IPS DF 6.9 (cell line): Measurements from ENCODE around the gene ASCC1.

Experiments
- DNase-seq: peaks from one replicate; pipeline ENCODE4 v3.0.0-alpha.2; 2013; ENCODE audit warnings: low read depth, low spot score
- H3K27ac ChIP-seq: one replicate; pipeline ENCODE4 v1.5.1; 2013; ENCODE audit warnings: low read length, control low read depth
- H3K27me3 ChIP-seq: 2 replicates; pipeline ENCODE4 v1.6.1; 2013; ENCODE audit warnings: mild to moderate bottlenecking, low read length; ENCODE audit not compliant: control insufficient read depth, insufficient read depth
- H3K36me3 ChIP-seq: 2 replicates; pipeline ENCODE4 v1.6.1; 2013; ENCODE audit warnings: low read length; ENCODE audit not compliant: control insufficient read depth, insufficient read depth
- H3K4me1 ChIP-seq: 2 replicates; pipeline ENCODE4 v1.6.1; 2013; ENCODE audit warnings: low read length; ENCODE audit not compliant: control insufficient read depth, insufficient read depth
- H3K4me3 ChIP-seq: 2 replicates; pipeline ENCODE4 v1.5.1; 2013; ENCODE audit warnings: mild to moderate bottlenecking, low read length
- H3K9me3 ChIP-seq: 2 replicates; pipeline ENCODE4 v1.6.1; 2013; ENCODE audit warnings: low read length, inconsistent platforms; ENCODE audit not compliant: control insufficient read depth, insufficient read depth
- WGBS: extraction: QIAGEN DNeasy Blood & Tissue Kit; methylation state at CpG from one replicate; pipeline ENCODE4 v1.1.7; 2013; ENCODE audit warnings: mixed read lengths, missing lambda C conversion rate; ENCODE audit not compliant: insufficient read length, insufficient coverage; 5-methylcytosine and 5-hydroxymethylcytosine counted together

Gene ASCC1, protein sequence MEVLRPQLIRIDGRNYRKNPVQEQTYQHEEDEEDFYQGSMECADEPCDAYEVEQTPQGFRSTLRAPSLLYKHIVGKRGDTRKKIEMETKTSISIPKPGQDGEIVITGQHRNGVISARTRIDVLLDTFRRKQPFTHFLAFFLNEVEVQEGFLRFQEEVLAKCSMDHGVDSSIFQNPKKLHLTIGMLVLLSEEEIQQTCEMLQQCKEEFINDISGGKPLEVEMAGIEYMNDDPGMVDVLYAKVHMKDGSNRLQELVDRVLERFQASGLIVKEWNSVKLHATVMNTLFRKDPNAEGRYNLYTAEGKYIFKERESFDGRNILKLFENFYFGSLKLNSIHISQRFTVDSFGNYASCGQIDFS

DNA sequence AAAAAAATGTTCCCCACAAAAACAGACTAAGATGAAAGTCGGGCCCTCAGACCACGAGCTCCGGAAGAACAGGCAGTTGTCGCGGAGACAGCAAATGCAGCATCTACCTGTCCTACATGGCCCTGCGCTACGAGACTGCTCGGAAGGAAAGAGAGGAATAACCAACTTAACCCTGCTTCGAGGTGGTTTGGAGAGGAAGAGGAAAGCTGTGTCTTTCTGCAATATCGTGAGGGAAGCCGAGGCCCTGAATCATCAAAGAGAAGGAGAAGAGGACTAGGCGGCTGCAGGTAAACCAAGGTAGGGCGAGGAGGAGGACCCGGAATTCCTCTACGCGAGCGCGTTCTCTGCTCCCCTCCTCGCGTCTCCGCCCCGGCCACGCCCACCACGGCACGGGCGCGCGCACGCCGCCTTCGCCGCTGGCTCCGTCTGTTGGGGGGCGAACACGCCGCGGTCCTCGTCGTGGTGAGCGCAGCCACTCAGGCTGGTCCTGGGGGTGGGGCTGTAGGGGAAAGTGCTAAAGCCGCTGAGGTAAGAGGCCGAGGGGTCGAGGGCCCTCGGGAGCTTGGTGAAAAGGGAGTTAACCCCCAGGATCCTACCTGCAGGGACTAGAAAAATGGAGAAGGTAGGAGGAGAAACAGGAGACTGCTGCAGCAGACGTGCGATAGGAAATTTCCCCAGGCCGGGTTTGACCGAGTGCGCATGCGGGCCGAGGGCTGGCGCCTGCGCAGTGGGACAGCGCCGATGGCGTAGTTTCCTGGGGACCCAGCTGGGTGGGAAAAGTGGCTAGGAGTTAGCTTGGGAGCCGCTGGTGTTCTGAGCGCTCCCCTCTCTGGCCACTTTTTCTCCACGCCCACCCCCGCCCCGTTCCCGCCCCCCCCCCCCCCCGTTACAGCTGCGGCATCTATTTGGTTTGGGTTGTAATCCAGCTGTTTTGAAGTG, at the start of gene ASCC1, which contains the start of gene ANAPC16:
TSS of gene ASCC1 (minus strand) at position 666 of the 939 bp plus-strand sequence. CDS start 2,978 bp downstream, outside the sequence.
TSS of gene ANAPC16 (plus strand) at position 402 of the 939 bp plus-strand sequence. CDS start 7,903 bp downstream, outside the sequence.
- Histone ChIP-seq H3K27me3 (no peaks in the 10 kb centered on the region), H3K9me3 (no peaks in the 10 kb centered on the region), H3K4me3 (peak within 1 kb of the TSS; percentile 88; the same call in 1 of the 2 replicates), H3K27ac (no peak within 1 kb of the TSS), H3K4me1 (no peaks in the 10 kb centered on the region), H3K36me3 (no peaks in the 10 kb centered on the region)
- WGBS: no CpG with 5 or more reads among the region's 64 CpGs
- peak; percentile 83 for DNase-seq

DNA sequence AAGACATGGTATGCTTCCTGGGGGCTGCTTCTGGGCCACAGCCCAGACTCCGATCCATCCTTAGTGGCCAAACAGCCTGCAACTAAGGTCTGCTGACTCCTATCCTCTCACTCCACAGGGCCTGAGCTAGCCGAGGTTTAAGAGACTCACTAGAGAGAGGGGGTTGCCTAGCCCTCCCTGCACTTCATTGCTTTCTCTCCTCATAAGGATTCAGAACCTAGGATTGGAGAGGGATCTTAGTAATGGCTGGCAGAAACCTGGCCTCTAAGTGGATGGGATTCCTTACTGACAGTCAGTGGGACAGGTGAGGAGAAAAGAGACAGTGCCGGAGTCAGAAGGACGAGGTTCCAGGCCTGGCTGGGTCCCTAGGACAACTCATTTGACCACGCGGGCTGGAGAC, 49.4 kb upstream of the ASCC1 start:
- no peak for DNase-seq
- no peaks in the 10 kb centered on the region for H3K27me3 ChIP-seq
- no peak overlapping the region for H3K27ac ChIP-seq
- no peaks in the 10 kb centered on the region for H3K36me3 ChIP-seq
- no CpG with 5 or more reads among the region's 6 CpGs for WGBS
- H3K9me3 ChIP-seq: no peaks in the 10 kb centered on the region
- no peaks in the 10 kb centered on the region; the same call in 1 of the 2 replicates for H3K4me1 ChIP-seq
- H3K4me3 ChIP-seq: no peak overlapping the region

DNA sequence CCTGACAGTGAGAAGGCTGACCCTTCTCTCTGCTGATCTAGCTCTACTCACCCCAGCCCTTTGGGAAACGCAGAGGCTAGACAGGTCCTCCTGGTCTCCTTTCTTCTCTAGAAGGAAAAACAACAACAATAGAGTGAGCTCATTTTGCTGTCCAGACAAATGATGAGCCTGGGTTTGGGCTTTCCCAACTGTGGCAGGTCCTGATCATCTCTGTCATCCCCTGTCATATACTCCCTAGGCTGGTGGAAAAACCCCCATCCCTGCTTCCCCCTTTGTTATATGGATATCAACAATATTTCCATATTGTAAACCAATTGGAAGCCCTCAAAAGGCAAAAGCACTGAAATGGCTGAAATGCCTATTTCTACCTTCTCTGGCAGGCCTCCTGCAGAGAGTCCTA, 48.5 kb upstream of the ASCC1 start:
- DNase-seq: no peak
- no peak overlapping the region for H3K27ac ChIP-seq
- H3K27me3 ChIP-seq: no peaks in the 10 kb centered on the region
- no peaks in the 10 kb centered on the region for H3K9me3 ChIP-seq
- no peaks in the 10 kb centered on the region for H3K36me3 ChIP-seq
- no CpG with 5 or more reads among the region's 1 CpG for WGBS
- H3K4me1 ChIP-seq: peaks cover 6% of the 10 kb centered on the region
- H3K4me3 ChIP-seq: no peak overlapping the region

DNA sequence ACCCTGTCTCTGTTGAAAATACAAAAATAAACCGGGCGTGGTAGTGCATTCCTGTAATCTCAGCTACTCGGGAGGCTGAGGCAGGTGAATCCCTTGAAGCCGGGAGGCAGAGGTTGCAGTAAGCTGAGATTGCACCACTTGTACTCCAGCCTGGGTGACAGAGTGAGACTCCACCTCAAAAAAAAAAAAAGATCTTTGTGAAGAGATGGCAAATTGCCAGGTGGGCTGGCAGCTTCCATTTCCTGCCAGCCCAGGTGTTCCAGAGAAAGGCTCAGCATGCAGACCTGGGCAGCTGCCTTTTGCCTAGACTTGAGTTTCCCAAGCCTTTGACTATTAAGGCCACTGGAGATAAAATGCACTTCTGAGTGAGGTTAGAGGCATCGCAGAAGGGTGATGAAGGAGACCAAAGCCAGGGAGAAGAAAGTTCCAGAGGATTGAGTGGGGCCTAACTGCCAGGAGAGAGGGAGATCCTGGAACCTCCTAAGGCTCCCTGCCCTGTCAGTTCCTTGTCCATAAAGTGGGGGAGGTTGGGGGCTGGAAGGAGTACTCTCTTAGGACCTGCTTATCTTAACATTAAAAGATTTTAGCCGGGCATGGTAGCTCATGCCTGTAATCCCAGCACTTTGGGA, 47.7 kb upstream of the ASCC1 start:
- no peaks in the 10 kb centered on the region for H3K9me3 ChIP-seq
- H3K36me3 ChIP-seq: no peaks in the 10 kb centered on the region
- H3K4me1 ChIP-seq: peaks cover 6% of the 10 kb centered on the region
- H3K27ac ChIP-seq: no peak overlapping the region
- H3K27me3 ChIP-seq: no peaks in the 10 kb centered on the region
- no peak overlapping the region for H3K4me3 ChIP-seq
- WGBS: no CpG with 5 or more reads among the region's 6 CpGs
- DNase-seq: no peak

DNA sequence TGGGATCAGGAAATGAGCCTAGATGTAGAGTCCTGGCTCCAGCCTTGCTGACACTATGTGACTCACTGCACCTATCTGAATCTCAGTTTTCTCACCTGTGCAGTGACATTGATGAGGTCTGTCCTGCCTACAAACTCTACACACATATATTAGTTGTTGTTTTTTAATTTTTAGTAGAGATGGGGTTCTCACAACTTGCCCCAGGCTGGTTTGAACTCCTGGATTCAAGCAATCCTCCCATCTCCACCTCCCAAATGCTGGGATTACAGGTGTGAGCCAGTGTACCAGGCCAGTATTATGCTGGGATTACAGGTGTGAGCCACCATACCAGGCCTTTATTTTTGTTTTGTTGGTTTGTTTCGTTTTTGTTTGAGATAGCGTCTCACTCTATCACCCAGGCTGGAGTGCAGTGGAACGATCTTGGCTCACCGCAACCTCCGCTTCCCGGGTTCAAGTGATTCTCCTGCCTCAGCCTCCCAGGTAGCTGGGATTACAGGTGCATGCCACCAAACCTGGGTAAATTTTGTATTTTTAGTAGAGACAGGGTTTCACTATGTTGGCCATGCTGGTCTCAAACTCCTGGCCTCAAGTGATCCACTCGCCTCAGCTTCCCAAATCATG, 45.8 kb upstream of the ASCC1 start:
- no peaks in the 10 kb centered on the region for H3K27me3 ChIP-seq
- no peak overlapping the region for H3K27ac ChIP-seq
- no CpG with 5 or more reads among the region's 7 CpGs for WGBS
- H3K36me3 ChIP-seq: no peaks in the 10 kb centered on the region
- no peak for DNase-seq
- peaks cover 6% of the 10 kb centered on the region for H3K4me1 ChIP-seq
- H3K4me3 ChIP-seq: no peak overlapping the region
- H3K9me3 ChIP-seq: no peaks in the 10 kb centered on the region

DNA sequence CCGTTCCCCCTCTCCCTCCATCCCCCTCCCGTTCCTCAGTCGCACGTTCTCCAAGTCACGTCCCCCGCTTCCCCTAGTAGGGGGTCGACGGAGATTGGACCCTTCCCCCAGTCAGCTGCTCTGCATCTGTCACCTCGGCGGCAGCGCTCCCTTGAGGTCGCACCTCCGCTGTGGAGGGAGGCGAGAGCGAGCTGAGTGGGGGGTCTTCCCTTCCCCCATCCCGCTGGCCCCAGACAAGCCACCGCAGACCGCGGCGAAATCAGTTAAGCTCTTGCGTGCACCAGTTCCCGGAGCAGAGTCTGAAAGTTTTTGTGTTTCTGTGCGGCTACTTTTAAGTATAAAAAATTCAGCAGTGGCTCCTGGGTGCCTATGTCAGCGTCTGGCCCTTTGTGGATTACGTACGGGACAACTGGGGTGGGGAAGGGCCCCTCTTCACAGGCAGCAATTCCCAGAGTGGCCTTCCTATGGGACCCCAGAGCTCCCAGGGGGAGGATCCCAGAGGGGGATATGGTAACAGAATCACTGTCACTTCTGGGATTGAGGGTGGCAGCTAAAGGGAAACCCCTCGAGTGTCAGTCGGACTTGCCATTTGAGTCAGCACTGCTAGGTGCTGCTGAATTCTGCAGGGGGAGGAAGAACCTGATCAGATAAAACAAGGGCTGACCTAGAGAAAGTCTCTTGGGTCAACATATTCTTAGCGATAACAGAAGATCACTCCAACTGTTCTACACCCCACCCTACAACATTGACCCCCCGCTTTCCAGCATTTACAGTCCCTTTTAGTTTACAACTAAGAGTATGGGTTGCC, 45.1 kb upstream of the ASCC1 start:
- DNase-seq: peak; percentile 92
- no peaks in the 10 kb centered on the region for H3K27me3 ChIP-seq
- no peaks in the 10 kb centered on the region for H3K9me3 ChIP-seq
- H3K4me3 ChIP-seq: peak overlapping the region; percentile 18; the same call in 1 of the 2 replicates
- WGBS: no CpG with 5 or more reads among the region's 30 CpGs
- no peak overlapping the region for H3K27ac ChIP-seq
- H3K36me3 ChIP-seq: no peaks in the 10 kb centered on the region
- peaks cover 6% of the 10 kb centered on the region for H3K4me1 ChIP-seq

DNA sequence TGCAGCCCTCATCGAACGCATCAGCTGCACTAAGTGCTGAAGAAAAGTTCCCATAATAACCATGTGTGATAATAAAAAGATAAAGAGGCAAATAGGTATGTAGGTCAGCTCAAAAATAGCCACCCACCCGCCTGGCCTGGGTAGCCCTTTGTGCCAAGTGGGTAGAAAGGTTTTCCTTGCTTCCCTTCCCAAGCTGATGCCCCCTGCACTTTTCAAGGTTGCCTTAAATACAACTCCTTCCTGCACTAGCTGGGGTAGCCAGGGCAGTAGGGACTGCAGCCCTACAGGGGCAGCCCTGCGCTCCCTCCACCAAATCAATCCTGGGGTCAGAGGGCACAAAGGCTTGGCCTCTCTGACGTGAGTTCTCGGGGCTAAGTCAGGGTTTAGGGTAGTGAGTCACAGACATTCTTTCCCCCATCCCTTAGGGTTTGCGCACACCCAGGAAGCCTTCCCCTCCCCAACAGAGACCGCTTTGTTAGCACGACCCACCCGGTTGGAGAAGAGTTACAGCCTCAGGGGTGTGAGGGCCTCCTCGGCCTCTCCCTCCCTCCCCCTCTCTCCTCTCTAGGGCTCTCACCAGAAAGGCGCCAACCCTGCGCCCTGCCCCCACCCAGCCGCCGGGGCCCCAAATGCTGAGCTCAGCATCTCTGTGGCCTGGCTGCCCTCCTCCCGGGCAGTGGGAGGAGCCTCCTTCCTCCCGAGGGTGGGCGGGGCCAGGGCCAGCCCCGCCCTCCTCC, 44.3 kb upstream of the ASCC1 start:
- H3K36me3 ChIP-seq: no peaks in the 10 kb centered on the region
- no peak overlapping the region; the same call in 1 of the 2 replicates for H3K4me3 ChIP-seq
- no peak overlapping the region for H3K27ac ChIP-seq
- DNase-seq: peak; percentile 84
- peaks cover 6% of the 10 kb centered on the region for H3K4me1 ChIP-seq
- WGBS: no CpG with 5 or more reads among the region's 19 CpGs
- no peaks in the 10 kb centered on the region for H3K27me3 ChIP-seq
- H3K9me3 ChIP-seq: no peaks in the 10 kb centered on the region

DNA sequence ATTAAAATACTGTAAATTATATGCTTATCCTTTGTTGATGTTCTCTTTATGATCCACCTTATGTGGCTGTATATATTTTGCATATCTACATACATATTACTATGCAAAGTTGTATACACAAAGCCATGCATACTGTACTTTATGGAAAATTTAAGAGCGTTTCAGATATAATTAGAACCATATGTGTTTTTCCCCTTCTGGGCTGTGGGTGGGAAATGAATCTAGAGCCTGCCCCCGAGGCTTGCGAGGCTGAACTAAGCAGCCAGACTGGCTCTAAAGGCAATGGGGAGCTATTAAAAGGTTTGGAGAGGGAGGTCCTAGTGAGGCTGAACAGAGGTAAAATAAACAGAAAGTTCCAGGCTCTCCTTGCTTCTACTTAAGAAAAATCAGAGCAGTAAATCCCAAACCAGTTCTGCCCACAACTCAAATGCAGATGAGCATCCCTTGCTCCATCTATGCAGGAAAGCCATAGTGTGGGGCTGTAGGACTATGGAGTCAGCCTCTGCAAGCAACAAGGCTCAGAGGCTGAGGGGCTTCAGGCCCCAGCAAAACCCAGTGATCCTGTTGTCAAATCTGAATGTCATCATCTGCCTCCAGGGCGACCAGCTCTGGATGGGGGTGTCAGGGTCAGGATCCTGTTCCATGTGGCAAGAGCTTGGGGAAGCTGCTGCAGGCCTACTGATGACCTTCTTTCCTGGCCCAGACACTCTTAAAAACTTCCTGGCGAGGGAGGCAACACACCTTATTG, 43.6 kb upstream of the ASCC1 start:
- no peak overlapping the region for H3K4me3 ChIP-seq
- H3K36me3 ChIP-seq: no peaks in the 10 kb centered on the region
- peaks cover 9% of the 10 kb centered on the region for H3K4me1 ChIP-seq
- H3K27ac ChIP-seq: no peak overlapping the region
- H3K27me3 ChIP-seq: no peaks in the 10 kb centered on the region
- H3K9me3 ChIP-seq: no peaks in the 10 kb centered on the region
- WGBS: no CpG with 5 or more reads among the region's 5 CpGs
- DNase-seq: no peak
